Sigmoid colon (tissue), 7 donors: ENCODE results near the gene CYBA. TPM values are rescaled to one million over a fixed set of nuclear protein-coding genes. Genes with fewer than 3 reads are reported as not detected.

Experiments used
- DNase-seq: peaks from one replicate; pipeline ENCODE4 v3.0.0-alpha.2; 2019
- H3K27ac ChIP-seq, 4 donors: fragments of 200-600 bp; sonication (generic); one replicate each; pipeline ENCODE4 v1.5.1; 2016 to 2019; ENCODE audit warnings: mild to moderate bottlenecking in 1 of 4
- H3K27me3 ChIP-seq, 3 donors: fragments of 200-600 bp; sonication (generic); one replicate each; pipeline ENCODE4 v1.5.1; 2019; ENCODE audit warnings: mild to moderate bottlenecking in 1 of 3
- H3K36me3 ChIP-seq, 4 donors: fragments of 200-600 bp; sonication (generic); one replicate each; pipeline ENCODE4 v1.5.1; 2016 to 2019
- H3K4me1 ChIP-seq, 4 donors: fragments of 200-600 bp; sonication (generic); one replicate each; pipeline ENCODE4 v1.5.1; 2017 to 2019
- H3K4me3 ChIP-seq, 4 donors: fragments of 200-600 bp; sonication (generic); one replicate each; pipeline ENCODE4 v1.5.1; 2017 to 2019; ENCODE audit warnings: mild to moderate bottlenecking in 2 of 4, moderate library complexity in 1 of 4
- H3K9me3 ChIP-seq, 4 donors: fragments of 200-600 bp in 3 of 4; sonication (generic) in 3 of 4; one replicate each; pipeline versions ENCODE4 v1.5.1 to v1.6.1; 2013 to 2019
- EP300 ChIP-seq, 4 donors: sonication (generic); formaldehyde crosslinking; IDR thresholded peaks; one replicate each; pipeline ENCODE4 v1.6.1; 2017; ENCODE audit warnings: antibody characterized with exemption in 4 of 4
- POLR2A ChIP-seq, 2 donors: fragments of 450-650 bp; IDR thresholded peaks; one replicate each; pipeline ENCODE4 v1.6.1; 2016; ENCODE audit warnings: antibody characterized with exemption in 2 of 2, mild to moderate bottlenecking in 2 of 2, moderate library complexity in 2 of 2
- POLR2AphosphoS5 ChIP-seq, 4 donors: sonication (generic); formaldehyde crosslinking; IDR thresholded peaks; one replicate each; pipeline ENCODE4 v1.6.1; 2017; ENCODE audit warnings: antibody characterized with exemption in 4 of 4
- WGBS, 2 donors: extraction: QIAGEN DNeasy Blood & Tissue Kit; methylation state at CpG; one replicate each; pipeline ENCODE4 v1.1.7; 2013; 5-methylcytosine and 5-hydroxymethylcytosine counted together
- intact Hi-C: fragments of 100-400 bp; cut with DNase I; formaldehyde crosslinking; loops from one replicate; pipeline ENCODE4 v1.15.1; 2023
- polyA plus RNA-seq, 3 donors: library from polyadenylated mRNA; stranded (reverse); fragments of 200-250 nt; gene quantifications; one replicate each; pipeline ENCODE4 v1.2.3, GENCODE V29; 2013
- total RNA-seq, 4 donors: library from RNA; depleted of rRNA; stranded (reverse); fragments of >200 nt; gene quantifications; one replicate each; pipeline ENCODE4 v1.1.0, GENCODE V29; 2016
- TF ChIP-seq, protein P1 (sequence below), 4 experiments: fragments of 450-650 bp in 3 of 4; fragments of 200-600 bp in 1 of 4; IDR thresholded peaks; one replicate each; pipeline ENCODE4 v1.5.1; 2016 to 2019; ENCODE audit warnings: antibody characterized with exemption in 4 of 4, mild to moderate bottlenecking in 3 of 4, moderate library complexity in 2 of 4
- donor health status: healthy with polysubstance abuse.
- donor health status: Bipolar disorder and iron deficiency.
- donor health status: healthy.

The CYBA gene
- total and polyA plus RNA-seq, 7 donors: 63.1 to 429 (median 124) TPM

DNA sequence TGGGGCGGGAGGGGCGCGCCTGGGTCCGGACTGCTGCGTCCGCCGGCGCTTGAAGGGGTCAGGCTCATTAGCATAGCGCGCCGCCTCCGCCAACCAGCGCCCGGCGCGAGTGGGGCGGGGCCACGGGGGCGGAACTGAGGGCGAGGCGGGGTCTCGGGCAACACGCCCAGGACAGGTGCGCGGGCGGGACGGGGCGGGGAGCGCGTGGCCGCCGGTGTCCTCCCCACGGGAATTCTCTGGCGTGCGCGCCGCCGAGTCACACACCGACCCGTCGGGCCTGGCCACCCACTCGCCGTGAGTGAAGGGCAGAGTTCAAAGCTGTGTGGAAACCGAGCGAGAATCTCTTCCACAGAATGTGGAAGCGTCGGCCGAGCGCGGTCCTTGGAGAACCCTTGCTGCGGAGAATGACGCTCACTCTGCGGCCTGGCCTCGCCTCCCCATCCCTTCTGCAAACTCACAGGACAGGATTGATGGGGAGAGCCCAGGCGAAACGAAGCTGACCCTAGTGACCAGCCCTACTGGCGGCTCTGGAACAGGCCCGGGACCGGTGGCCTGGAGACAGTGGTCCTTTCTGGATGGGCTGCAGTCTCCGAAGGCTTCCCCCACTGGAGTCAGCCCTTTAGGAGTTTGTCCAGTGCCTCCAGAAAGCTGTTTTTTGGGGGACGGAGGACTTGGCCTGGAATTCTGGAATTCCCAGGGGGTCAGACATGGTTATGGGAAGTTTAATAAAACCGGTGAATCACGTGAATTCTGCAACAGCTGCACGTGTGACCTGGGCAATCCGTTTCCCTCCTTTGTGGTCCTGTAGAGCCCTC is 35.8 kb upstream of the CYBA start, which contains the start of gene SNAI3:
Gene SNAI3, minus strand, starts transcription at position 69 of the 815 bp plus-strand sequence. CDS start 101 bp downstream, outside the sequence.
- no peaks in the 10 kb centered on the region for H3K9me3 ChIP-seq
- intact Hi-C loops: no loop called here
- peaks cover 34 to 97% (median 85%) of the 10 kb centered on the region in 3 donors for H3K27me3 ChIP-seq
- no peak for DNase-seq
- no peak within 1 kb of the TSS for H3K27ac ChIP-seq
- no peak for TF ChIP-seq EP300 (IDR thresholded peaks at IDR 0.05)
- TF ChIP-seq POLR2AphosphoS5 (IDR thresholded peaks at IDR 0.05): no peak
- no peaks in the 10 kb centered on the region for H3K36me3 ChIP-seq
- peaks cover 0 to 21% (median 17%) of the 10 kb centered on the region in 4 donors for H3K4me1 ChIP-seq
- WGBS, 2 donors: 5 to 8% methylated on average over 65 of the region's 65 CpGs
- H3K4me3 ChIP-seq: peak within 1 kb of the TSS; percentile 3 to 51 (median 34)

DNA sequence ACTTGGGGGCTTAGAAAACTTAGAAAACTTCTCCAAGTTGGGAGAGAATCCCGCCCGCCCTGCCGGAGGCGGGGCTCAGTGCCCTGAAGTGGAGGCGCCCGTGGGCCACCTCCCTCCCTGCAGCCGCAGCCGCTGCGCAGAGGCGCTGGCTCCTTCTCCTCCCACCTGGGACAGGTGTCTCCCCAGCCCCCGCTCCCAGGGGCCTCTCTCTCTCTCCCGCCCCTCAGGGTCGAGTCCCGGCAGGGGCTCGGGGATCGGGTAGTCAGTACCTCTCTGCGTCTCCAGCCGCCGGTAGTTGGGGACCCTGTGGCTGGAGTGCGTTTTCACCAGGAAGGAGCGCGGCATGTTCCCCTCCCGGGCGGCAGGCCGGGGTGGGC is 35.2 kb upstream of the CYBA start:
- no peaks in the 10 kb centered on the region for H3K36me3 ChIP-seq
- H3K4me1 ChIP-seq: peaks cover 0 to 21% (median 17%) of the 10 kb centered on the region in 4 donors
- H3K9me3 ChIP-seq: no peaks in the 10 kb centered on the region
- peaks cover 36 to 97% (median 85%) of the 10 kb centered on the region in 3 donors for H3K27me3 ChIP-seq
- no peak for DNase-seq
- intact Hi-C loops: no loop called here
- 1% methylated on average over 25 of the region's 25 CpGs for WGBS, 2 donors
- peak overlapping the region; percentile 3 to 51 (median 34) for H3K4me3 ChIP-seq
- TF ChIP-seq, protein P1, sequence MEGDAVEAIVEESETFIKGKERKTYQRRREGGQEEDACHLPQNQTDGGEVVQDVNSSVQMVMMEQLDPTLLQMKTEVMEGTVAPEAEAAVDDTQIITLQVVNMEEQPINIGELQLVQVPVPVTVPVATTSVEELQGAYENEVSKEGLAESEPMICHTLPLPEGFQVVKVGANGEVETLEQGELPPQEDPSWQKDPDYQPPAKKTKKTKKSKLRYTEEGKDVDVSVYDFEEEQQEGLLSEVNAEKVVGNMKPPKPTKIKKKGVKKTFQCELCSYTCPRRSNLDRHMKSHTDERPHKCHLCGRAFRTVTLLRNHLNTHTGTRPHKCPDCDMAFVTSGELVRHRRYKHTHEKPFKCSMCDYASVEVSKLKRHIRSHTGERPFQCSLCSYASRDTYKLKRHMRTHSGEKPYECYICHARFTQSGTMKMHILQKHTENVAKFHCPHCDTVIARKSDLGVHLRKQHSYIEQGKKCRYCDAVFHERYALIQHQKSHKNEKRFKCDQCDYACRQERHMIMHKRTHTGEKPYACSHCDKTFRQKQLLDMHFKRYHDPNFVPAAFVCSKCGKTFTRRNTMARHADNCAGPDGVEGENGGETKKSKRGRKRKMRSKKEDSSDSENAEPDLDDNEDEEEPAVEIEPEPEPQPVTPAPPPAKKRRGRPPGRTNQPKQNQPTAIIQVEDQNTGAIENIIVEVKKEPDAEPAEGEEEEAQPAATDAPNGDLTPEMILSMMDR (IDR thresholded peaks at IDR 0.05): no peak
- TF ChIP-seq POLR2A (IDR thresholded peaks at IDR 0.05) (no peak), POLR2AphosphoS5 (IDR thresholded peaks at IDR 0.05) (no peak), EP300 (IDR thresholded peaks at IDR 0.05) (no peak)
- H3K27ac ChIP-seq: no peak overlapping the region

DNA sequence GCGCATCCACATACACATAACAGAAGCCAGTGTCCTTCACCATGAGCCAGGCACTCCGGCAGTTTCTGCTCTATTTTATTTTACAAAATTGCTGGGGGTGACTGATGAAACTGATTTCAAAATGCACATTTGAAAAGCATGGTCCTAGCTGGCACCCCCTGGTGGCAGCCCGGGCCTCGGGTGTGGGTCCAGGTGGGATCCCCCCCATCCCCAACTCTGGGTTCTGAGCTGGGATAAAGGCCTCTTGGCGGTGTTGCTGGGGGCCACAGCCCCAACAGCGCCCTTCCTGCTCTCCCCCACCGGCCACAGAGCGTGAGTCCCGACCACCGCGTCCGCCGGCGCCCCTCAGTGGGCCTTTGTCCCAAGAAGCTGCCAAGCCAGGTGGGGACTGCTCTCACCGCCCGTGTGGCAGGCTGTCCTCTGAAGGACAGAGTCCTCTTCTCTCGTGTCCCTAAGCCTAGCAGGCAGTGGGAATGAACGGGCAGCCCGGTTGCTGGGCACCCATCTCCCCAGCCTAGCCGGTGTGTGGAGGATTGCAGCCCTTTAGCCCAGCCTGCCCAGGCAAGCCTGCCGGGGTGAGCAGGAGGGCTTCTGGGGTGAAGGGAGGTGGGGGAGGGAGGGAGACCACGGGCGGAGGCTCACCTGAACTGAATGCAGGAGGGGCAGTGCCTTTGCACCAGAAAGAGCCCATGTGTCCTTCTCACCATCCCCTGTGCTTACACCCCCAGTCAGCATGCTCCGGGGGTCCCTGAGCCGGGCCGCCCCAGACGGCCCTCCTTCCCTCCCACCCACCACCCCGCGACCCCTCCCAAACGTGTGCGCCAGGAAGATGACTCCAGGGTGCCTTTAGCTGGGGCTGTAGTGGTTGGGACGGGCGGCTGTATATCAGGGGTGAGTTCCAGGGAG is 34.6 kb upstream of the CYBA start:
- peak overlapping the region in 3 of 4 donors; percentile 30 to 51 (median 38) for H3K4me3 ChIP-seq
- TF ChIP-seq POLR2A (IDR thresholded peaks at IDR 0.05): no peak
- TF ChIP-seq, protein P1 (IDR thresholded peaks at IDR 0.05): peak in 1 of 4 experiments; percentile 23
- no peak overlapping the region for H3K27ac ChIP-seq
- peaks cover 0 to 21% (median 17%) of the 10 kb centered on the region in 4 donors for H3K4me1 ChIP-seq
- no peak for DNase-seq
- H3K9me3 ChIP-seq: no peaks in the 10 kb centered on the region
- WGBS, 2 donors: 6 to 8% methylated on average over 33 of the region's 33 CpGs
- H3K27me3 ChIP-seq: peaks cover 37 to 97% (median 82%) of the 10 kb centered on the region in 3 donors
- no peaks in the 10 kb centered on the region for H3K36me3 ChIP-seq
- intact Hi-C loops: no loop called here

DNA sequence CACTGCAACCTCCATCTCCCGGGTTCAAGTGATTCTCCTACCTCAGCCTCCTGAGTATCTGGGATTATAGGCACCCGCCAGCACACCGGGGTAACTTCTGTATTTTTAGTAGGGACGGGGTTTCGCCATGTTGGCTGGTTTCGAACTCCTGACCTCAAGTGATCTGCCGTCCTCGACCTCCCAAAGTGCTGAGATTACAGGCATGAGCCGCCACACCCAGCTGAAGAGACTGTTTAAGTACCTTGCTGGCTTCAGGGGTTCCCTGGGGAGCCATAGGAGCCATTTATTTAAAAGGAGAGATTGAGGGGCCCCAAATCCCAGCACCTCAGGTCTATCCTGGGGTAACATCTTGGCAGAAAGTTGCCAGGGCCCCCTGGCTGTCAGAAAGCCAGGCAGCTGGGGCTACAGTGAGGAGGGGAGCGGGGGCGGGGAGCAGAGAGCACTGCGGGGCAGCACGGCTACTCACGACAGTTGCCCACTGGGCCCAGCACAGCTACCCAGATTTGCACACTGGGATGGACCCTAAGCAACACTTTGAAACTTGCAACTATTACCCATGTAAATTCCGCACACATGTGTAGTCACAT is 33.8 kb upstream of the CYBA start:
- 77 to 81% methylated on average over 15 of the region's 15 CpGs for WGBS, 2 donors
- TF ChIP-seq POLR2A (IDR thresholded peaks at IDR 0.05): no peak
- no peak for TF ChIP-seq POLR2AphosphoS5 (IDR thresholded peaks at IDR 0.05)
- TF ChIP-seq, protein P1 (IDR thresholded peaks at IDR 0.05): no peak
- TF ChIP-seq EP300 (IDR thresholded peaks at IDR 0.05): no peak
- Histone ChIP-seq H3K9me3 (no peaks in the 10 kb centered on the region), H3K27me3 (peaks cover 35 to 94% (median 76%) of the 10 kb centered on the region in 3 donors), H3K4me1 (peaks cover 0 to 21% (median 17%) of the 10 kb centered on the region in 4 donors), H3K36me3 (no peaks in the 10 kb centered on the region), H3K27ac (no peak overlapping the region), H3K4me3 (no peak overlapping the region)
- no peak for DNase-seq
- intact Hi-C loops: no loop called here
